ENCODE data around the gene IFFO2. TPM values are rescaled to one million over a fixed set of nuclear protein-coding genes. Genes with fewer than 3 reads are reported as not detected.

The IFFO2 gene
- total and polyA plus RNA-seq, 2 of the 13 experiments (the other 11 are each of a cell fraction or from before 2014, with no cell fraction given): 7.3 to 16.7 TPM

- TF ChIP-seq ZBTB25 (CRISPR knock-in tag; IDR thresholded peaks at IDR 0.05): no peak
- TF ChIP-seq ZFP90 (CRISPR knock-in tag; IDR thresholded peaks at IDR 0.05; ENCODE audit: borderline replicate concordance): peak; percentile 77; the same call in 1 of the 2 replicates
- TF ChIP-seq ISX (CRISPR knock-in tag; conservative IDR thresholded peaks at IDR 0.05): peak; percentile 65; the same call in 1 of the 2 replicates
- TF ChIP-seq ZSCAN31 (CRISPR knock-in tag; IDR thresholded peaks at IDR 0.05; ENCODE audit: low read depth): peak; percentile 84
- no peak for TF ChIP-seq ZFP36 (IDR thresholded peaks at IDR 0.05; ENCODE audit: borderline replicate concordance, low read depth, low read length, partially characterized antibody)
- peak; percentile 51 for TF ChIP-seq ZNF407 (CRISPR knock-in tag; IDR thresholded peaks at IDR 0.05; ENCODE audit: not compliant biosample characterization)
- peak; percentile 54; the same call in 1 of the 2 replicates for TF ChIP-seq ZNF558 (CRISPR knock-in tag; IDR thresholded peaks at IDR 0.05; ENCODE audit: borderline replicate concordance)
- no peak for TF ChIP-seq SMAD9 (CRISPR knock-in tag; IDR thresholded peaks at IDR 0.05)
- peak; percentile 71; the same call in 1 of the 2 replicates for TF ChIP-seq SNAPC4 (CRISPR knock-in tag; IDR thresholded peaks at IDR 0.05)
Observed at GRCh38 chr1:18948913-18949685, 7.4 kb downstream of the IFFO2 start (continued).
